Lower leg skin (tissue), 3 donors: ENCODE measurements around the gene CREB5.

ENCODE experiments used
- CTCF ChIP-seq, 3 donors: fragments of 450-650 bp; IDR thresholded peaks; one replicate each; pipeline ENCODE4 v1.5.1; 2016; ENCODE audit warnings: antibody characterized with exemption in 3 of 3, mild to moderate bottlenecking in 3 of 3, moderate library complexity in 2 of 3
- POLR2A ChIP-seq, 2 donors: fragments of 450-650 bp; IDR thresholded peaks; one replicate each; pipeline ENCODE4 v1.6.1; 2016 to 2017; ENCODE audit warnings: antibody characterized with exemption in 2 of 2, mild to moderate bottlenecking in 1 of 2, moderate library complexity in 1 of 2

GRCh38 chr7:28711114-28711513 is 298.8 kb downstream of the CREB5 start:
- TF ChIP-seq CTCF (IDR thresholded peaks at IDR 0.05) (no peak), POLR2A (IDR thresholded peaks at IDR 0.05) (no peak)
